Measurements from ENCODE around the gene PDCL2. TPM values are rescaled to one million over a fixed set of nuclear protein-coding genes. Genes with fewer than 3 reads are reported as not detected.

PDCL2 gene
- total and polyA plus RNA-seq, 9 of the 15 experiments (the other 6 are each of a cell fraction or from before 2014, with no cell fraction given), result 0.62 to 2.5 (median 1.2) TPM

DNA sequence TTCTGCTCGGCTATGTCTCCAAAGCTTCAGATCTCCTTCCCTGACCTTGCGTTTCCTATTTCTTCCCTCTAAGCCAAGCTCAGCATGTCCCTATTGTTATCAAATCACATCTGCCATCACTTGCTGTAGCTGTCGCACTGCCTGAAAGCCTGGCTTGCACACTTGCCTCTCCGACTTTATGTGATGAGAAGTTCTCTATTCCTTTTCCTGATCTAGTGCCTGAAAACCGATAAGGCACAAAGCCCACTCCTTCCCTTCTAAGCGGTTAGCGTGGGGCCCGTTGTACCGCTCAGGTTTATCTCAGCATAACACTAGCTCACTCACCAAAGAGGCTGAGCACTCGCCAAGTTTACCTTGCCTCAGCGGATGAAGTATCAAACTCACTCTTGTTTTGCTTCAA, 43.2 kb upstream of the PDCL2 start (continued):
- TF ChIP-seq GTF2A2 (tag; IDR thresholded peaks at IDR 0.05) (no peak), POLR2A (conservative IDR thresholded peaks at IDR 0.05) (no peak; the same call in 1 of the 2 replicates), GATAD2B (IDR thresholded peaks at IDR 0.05; ENCODE audit: borderline replicate concordance) (peak; percentile 47; the same call in 1 of the 2 replicates), HMGN3 (IDR thresholded peaks at IDR 0.05; ENCODE audit: borderline replicate concordance, extremely low read depth, insufficient read length, low read depth, low read length) (no peak), MECOM (CRISPR knock-in tag; IDR thresholded peaks at IDR 0.05) (no peak), SNRNP70 (optimal IDR thresholded peaks at IDR 0.05; ENCODE audit: low read depth, low read length) (no peak), ZNF695 (CRISPR knock-in tag; IDR thresholded peaks at IDR 0.05) (no peak), ZKSCAN3 (CRISPR knock-in tag; IDR thresholded peaks at IDR 0.05) (no peak), EZH2 (IDR thresholded peaks at IDR 0.05; ENCODE audit: borderline replicate concordance, low read depth, low read length) (no peak), PYGO2 (tag; IDR thresholded peaks at IDR 0.05) (no peak), GATAD2A (IDR thresholded peaks at IDR 0.05) (no peak), KLF6 (CRISPR knock-in tag; IDR thresholded peaks at IDR 0.05; ENCODE audit: borderline replicate concordance) (no peak), ZNF644 (tag; IDR thresholded peaks at IDR 0.05; ENCODE audit: low read depth) (no peak), HIVEP1 (CRISPR knock-in tag; IDR thresholded peaks at IDR 0.05) (no peak), BRD9 (IDR thresholded peaks at IDR 0.05; ENCODE audit: low read depth, partially characterized antibody) (no peak), FOXK2 (conservative IDR thresholded peaks at IDR 0.05 in 1 of 2, IDR thresholded peaks at IDR 0.05 in 1 of 2; ENCODE audit: low read depth in 2 of 2) (peak in 1 of 2 experiments; percentile 14; a peak in 1 of 4 replicates)
- TF ChIP-seq, protein P1, sequence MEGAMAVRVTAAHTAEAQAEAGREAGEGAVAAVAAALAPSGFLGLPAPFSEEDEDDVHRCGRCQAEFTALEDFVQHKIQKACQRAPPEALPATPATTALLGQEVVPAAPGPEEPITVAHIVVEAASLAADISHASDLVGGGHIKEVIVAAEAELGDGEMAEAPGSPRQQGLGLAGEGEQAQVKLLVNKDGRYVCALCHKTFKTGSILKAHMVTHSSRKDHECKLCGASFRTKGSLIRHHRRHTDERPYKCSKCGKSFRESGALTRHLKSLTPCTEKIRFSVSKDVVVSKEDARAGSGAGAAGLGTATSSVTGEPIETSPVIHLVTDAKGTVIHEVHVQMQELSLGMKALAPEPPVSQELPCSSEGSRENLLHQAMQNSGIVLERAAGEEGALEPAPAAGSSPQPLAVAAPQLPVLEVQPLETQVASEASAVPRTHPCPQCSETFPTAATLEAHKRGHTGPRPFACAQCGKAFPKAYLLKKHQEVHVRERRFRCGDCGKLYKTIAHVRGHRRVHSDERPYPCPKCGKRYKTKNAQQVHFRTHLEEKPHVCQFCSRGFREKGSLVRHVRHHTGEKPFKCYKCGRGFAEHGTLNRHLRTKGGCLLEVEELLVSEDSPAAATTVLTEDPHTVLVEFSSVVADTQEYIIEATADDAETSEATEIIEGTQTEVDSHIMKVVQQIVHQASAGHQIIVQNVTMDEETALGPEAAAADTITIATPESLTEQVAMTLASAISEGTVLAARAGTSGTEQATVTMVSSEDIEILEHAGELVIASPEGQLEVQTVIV (CRISPR knock-in tag; IDR thresholded peaks at IDR 0.05; ENCODE audit: borderline replicate concordance), result no peak
- TF ChIP-seq, protein P2, sequence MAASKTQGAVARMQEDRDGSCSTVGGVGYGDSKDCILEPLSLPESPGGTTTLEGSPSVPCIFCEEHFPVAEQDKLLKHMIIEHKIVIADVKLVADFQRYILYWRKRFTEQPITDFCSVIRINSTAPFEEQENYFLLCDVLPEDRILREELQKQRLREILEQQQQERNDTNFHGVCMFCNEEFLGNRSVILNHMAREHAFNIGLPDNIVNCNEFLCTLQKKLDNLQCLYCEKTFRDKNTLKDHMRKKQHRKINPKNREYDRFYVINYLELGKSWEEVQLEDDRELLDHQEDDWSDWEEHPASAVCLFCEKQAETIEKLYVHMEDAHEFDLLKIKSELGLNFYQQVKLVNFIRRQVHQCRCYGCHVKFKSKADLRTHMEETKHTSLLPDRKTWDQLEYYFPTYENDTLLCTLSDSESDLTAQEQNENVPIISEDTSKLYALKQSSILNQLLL (CRISPR knock-in tag; IDR thresholded peaks at IDR 0.05; ENCODE audit: borderline replicate concordance), result no peak
- TF ChIP-seq, protein P3, sequence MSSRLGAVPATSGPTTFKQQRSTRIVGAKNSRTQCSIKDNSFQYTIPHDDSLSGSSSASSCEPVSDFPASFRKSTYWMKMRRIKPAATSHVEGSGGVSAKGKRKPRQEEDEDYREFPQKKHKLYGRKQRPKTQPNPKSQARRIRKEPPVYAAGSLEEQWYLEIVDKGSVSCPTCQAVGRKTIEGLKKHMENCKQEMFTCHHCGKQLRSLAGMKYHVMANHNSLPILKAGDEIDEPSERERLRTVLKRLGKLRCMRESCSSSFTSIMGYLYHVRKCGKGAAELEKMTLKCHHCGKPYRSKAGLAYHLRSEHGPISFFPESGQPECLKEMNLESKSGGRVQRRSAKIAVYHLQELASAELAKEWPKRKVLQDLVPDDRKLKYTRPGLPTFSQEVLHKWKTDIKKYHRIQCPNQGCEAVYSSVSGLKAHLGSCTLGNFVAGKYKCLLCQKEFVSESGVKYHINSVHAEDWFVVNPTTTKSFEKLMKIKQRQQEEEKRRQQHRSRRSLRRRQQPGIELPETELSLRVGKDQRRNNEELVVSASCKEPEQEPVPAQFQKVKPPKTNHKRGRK (tag; IDR thresholded peaks at IDR 0.05), result no peak
- TF ChIP-seq, protein P4, sequence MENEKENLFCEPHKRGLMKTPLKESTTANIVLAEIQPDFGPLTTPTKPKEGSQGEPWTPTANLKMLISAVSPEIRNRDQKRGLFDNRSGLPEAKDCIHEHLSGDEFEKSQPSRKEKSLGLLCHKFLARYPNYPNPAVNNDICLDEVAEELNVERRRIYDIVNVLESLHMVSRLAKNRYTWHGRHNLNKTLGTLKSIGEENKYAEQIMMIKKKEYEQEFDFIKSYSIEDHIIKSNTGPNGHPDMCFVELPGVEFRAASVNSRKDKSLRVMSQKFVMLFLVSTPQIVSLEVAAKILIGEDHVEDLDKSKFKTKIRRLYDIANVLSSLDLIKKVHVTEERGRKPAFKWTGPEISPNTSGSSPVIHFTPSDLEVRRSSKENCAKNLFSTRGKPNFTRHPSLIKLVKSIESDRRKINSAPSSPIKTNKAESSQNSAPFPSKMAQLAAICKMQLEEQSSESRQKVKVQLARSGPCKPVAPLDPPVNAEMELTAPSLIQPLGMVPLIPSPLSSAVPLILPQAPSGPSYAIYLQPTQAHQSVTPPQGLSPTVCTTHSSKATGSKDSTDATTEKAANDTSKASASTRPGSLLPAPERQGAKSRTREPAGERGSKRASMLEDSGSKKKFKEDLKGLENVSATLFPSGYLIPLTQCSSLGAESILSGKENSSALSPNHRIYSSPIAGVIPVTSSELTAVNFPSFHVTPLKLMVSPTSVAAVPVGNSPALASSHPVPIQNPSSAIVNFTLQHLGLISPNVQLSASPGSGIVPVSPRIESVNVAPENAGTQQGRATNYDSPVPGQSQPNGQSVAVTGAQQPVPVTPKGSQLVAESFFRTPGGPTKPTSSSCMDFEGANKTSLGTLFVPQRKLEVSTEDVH (IDR thresholded peaks at IDR 0.05; ENCODE audit: low read depth, partially characterized antibody), result no peak
- TF ChIP-seq, protein P5, sequence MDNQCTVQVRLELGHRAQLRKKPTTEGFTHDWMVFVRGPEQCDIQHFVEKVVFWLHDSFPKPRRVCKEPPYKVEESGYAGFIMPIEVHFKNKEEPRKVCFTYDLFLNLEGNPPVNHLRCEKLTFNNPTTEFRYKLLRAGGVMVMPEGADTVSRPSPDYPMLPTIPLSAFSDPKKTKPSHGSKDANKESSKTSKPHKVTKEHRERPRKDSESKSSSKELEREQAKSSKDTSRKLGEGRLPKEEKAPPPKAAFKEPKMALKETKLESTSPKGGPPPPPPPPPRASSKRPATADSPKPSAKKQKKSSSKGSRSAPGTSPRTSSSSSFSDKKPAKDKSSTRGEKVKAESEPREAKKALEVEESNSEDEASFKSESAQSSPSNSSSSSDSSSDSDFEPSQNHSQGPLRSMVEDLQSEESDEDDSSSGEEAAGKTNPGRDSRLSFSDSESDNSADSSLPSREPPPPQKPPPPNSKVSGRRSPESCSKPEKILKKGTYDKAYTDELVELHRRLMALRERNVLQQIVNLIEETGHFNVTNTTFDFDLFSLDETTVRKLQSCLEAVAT (IDR thresholded peaks at IDR 0.05), result peak; percentile 73 to 85

Data from K562 (cell line).